ENCODE results near the gene ZNF276. TPM values are rescaled to one million over a fixed set of nuclear protein-coding genes. Genes with fewer than 3 reads are reported as not detected.
"Not testable (repeated sequence)": the region's sequence is repeated elsewhere in the genome, so short reads cannot be mapped to it uniquely, and the experiment has no call there.

ZNF276 gene
- total RNA-seq, 1 donor = 12.3 TPM

- Histone ChIP-seq H3K27me3 (ENCODE audit: insufficient read depth, low read length) (no peaks in the 10 kb centered on the region), H3K36me3 (ENCODE audit: insufficient read depth, low read length) (peaks cover 47% of the 10 kb centered on the region), H3K27ac (ENCODE audit: low read depth, low read length) (no peak overlapping the region), H3K9me3 (ENCODE audit: low read depth, low read length) (no peaks in the 10 kb centered on the region), H4K20me1 (ENCODE audit: insufficient read depth, low read length) (peaks cover 16% of the 10 kb centered on the region), H3K4me3 (ENCODE audit: insufficient read depth, low read length) (no peak overlapping the region), H3K79me2 (ENCODE audit: insufficient read depth, low read length) (peaks cover 25% of the 10 kb centered on the region), H3K4me1 (ENCODE audit: insufficient read depth, low read length) (peaks cover 8% of the 10 kb centered on the region), H2AFZ (ENCODE audit: low read length) (no peak overlapping the region), H3K4me2 (ENCODE audit: insufficient read depth, low read length) (no peak overlapping the region)
- no peak for TF ChIP-seq CTCF (IDR thresholded peaks at IDR 0.05; ENCODE audit: extremely low read depth, low read depth, low read length)
- DNase-seq (ENCODE audit: insufficient read length, low spot score, missing footprints) = peak; percentile 69
Measured at GRCh38 chr16:89691986-89692569, 29.3 kb upstream of the ZNF276 start.

- no peak overlapping the region for H2AFZ ChIP-seq (ENCODE audit: low read length)
- H3K4me2 ChIP-seq (ENCODE audit: insufficient read depth, low read length) = no peak overlapping the region
- H3K4me1 ChIP-seq (ENCODE audit: insufficient read depth, low read length) = no peaks in the 10 kb centered on the region
- H3K4me3 ChIP-seq (ENCODE audit: insufficient read depth, low read length) = no peak overlapping the region
- no peaks in the 10 kb centered on the region for H3K27me3 ChIP-seq (ENCODE audit: insufficient read depth, low read length)
- H3K79me2 ChIP-seq (ENCODE audit: insufficient read depth, low read length) = peaks cover 14% of the 10 kb centered on the region
- TF ChIP-seq CTCF (IDR thresholded peaks at IDR 0.05; ENCODE audit: extremely low read depth, low read depth, low read length) = no peak
- H3K36me3 ChIP-seq (ENCODE audit: insufficient read depth, low read length) = peaks cover 45% of the 10 kb centered on the region
- H3K27ac ChIP-seq (ENCODE audit: low read depth, low read length) = no peak overlapping the region
- no peaks in the 10 kb centered on the region for H3K9me3 ChIP-seq (ENCODE audit: low read depth, low read length)
- peaks cover 15% of the 10 kb centered on the region for H4K20me1 ChIP-seq (ENCODE audit: insufficient read depth, low read length)
- peak; percentile 82 for DNase-seq (ENCODE audit: insufficient read length, low spot score, missing footprints)
Measured at GRCh38 chr16:89693289-89693731, 28.0 kb upstream of the ZNF276 start.

- Histone ChIP-seq H3K27ac (ENCODE audit: low read depth, low read length) (no peak overlapping the region), H3K9me3 (ENCODE audit: low read depth, low read length) (no peaks in the 10 kb centered on the region), H3K79me2 (ENCODE audit: insufficient read depth, low read length) (peaks cover 7% of the 10 kb centered on the region), H3K4me3 (ENCODE audit: insufficient read depth, low read length) (no peak overlapping the region), H3K4me1 (ENCODE audit: insufficient read depth, low read length) (no peaks in the 10 kb centered on the region), H4K20me1 (ENCODE audit: insufficient read depth, low read length) (peaks cover 11% of the 10 kb centered on the region), H3K27me3 (ENCODE audit: insufficient read depth, low read length) (no peaks in the 10 kb centered on the region), H3K4me2 (ENCODE audit: insufficient read depth, low read length) (no peak overlapping the region), H3K36me3 (ENCODE audit: insufficient read depth, low read length) (peaks cover 39% of the 10 kb centered on the region), H2AFZ (ENCODE audit: low read length) (no peak overlapping the region)
- DNase-seq (ENCODE audit: insufficient read length, low spot score, missing footprints) = peak; percentile 70
- no peak for TF ChIP-seq CTCF (IDR thresholded peaks at IDR 0.05; ENCODE audit: extremely low read depth, low read depth, low read length)
Measured at GRCh38 chr16:89693931-89694783, 27.2 kb upstream of the ZNF276 start.

- H3K27ac ChIP-seq (ENCODE audit: low read depth, low read length); H2AFZ ChIP-seq (ENCODE audit: low read length); H3K4me2 ChIP-seq (ENCODE audit: insufficient read depth, low read length); H3K4me3 ChIP-seq (ENCODE audit: insufficient read depth, low read length); DNase-seq (ENCODE audit: insufficient read length, low spot score, missing footprints); H3K27me3 ChIP-seq (ENCODE audit: insufficient read depth, low read length); H3K4me1 ChIP-seq (ENCODE audit: insufficient read depth, low read length); H3K79me2 ChIP-seq (ENCODE audit: insufficient read depth, low read length); H3K9me3 ChIP-seq (ENCODE audit: low read depth, low read length): not testable (repeated sequence)
- H4K20me1 ChIP-seq (ENCODE audit: insufficient read depth, low read length) = peaks cover 15% of the 10 kb centered on the region
- H3K36me3 ChIP-seq (ENCODE audit: insufficient read depth, low read length) = peaks cover 35% of the 10 kb centered on the region
Measured at GRCh38 chr16:89694784-89695085, 26.6 kb upstream of the ZNF276 start.
